IPS-15b (cell line): ENCODE data around the gene DUT.
A peak's percentile ranks its signal among the peaks of the same experiment; 100 is the strongest.

Source experiments
- H3K27me3 ChIP-seq: one replicate; pipeline ENCODE4 v1.6.1; 2013; ENCODE audit warnings: low read length; ENCODE audit not compliant: control insufficient read depth, insufficient read depth
- H3K36me3 ChIP-seq: one replicate; pipeline ENCODE4 v1.6.1; 2013; ENCODE audit warnings: low read length; ENCODE audit not compliant: control insufficient read depth, insufficient read depth
- H3K4me1 ChIP-seq: one replicate; pipeline ENCODE4 v1.6.1; 2013; ENCODE audit warnings: mild to moderate bottlenecking, low read length; ENCODE audit not compliant: control insufficient read depth, insufficient read depth
- H3K4me3 ChIP-seq: one replicate; pipeline ENCODE4 v1.5.1; 2013; ENCODE audit warnings: low read depth, low read length
- H3K9ac ChIP-seq: one replicate; pipeline ENCODE4 v1.6.1; 2013; ENCODE audit warnings: low read depth, mild to moderate bottlenecking, low read length
- H3K9me3 ChIP-seq: one replicate; pipeline ENCODE4 v1.6.1; 2013; ENCODE audit warnings: mild to moderate bottlenecking, low read length; ENCODE audit not compliant: control insufficient read depth, insufficient read depth

DUT gene

GRCh38 chr15:48331796-48332641, 790 bp downstream of the DUT start:
- H3K9ac ChIP-seq, result peak overlapping the region; percentile 89
- H3K9me3 ChIP-seq, result no peaks in the 10 kb centered on the region
- H3K27me3 ChIP-seq, result no peaks in the 10 kb centered on the region
- H3K36me3 ChIP-seq, result peaks cover 5% of the 10 kb centered on the region
- H3K4me3 ChIP-seq, result peak overlapping the region; percentile 90
- H3K4me1 ChIP-seq, result peaks cover 2% of the 10 kb centered on the region

- peaks cover 5% of the 10 kb centered on the region for H3K36me3 ChIP-seq
- H3K9me3 ChIP-seq, result no peaks in the 10 kb centered on the region
- peak overlapping the region; percentile 90 for H3K4me3 ChIP-seq
- H3K9ac ChIP-seq, result peak overlapping the region; percentile 71
- peaks cover 2% of the 10 kb centered on the region for H3K4me1 ChIP-seq
- no peaks in the 10 kb centered on the region for H3K27me3 ChIP-seq
Measured at GRCh38 chr15:48332642-48333034, 1.4 kb downstream of the DUT start.

GRCh38 chr15:48333540-48333939, 2.3 kb downstream of the DUT start:
- H3K9ac ChIP-seq, result no peak overlapping the region
- H3K27me3 ChIP-seq, result no peaks in the 10 kb centered on the region
- no peaks in the 10 kb centered on the region for H3K9me3 ChIP-seq
- H3K4me1 ChIP-seq, result peaks cover 2% of the 10 kb centered on the region
- peaks cover 5% of the 10 kb centered on the region for H3K36me3 ChIP-seq
- peak overlapping the region; percentile 90 for H3K4me3 ChIP-seq

GRCh38 chr15:48334260-48334659, 3.0 kb downstream of the DUT start:
- Histone ChIP-seq H3K27me3 (no peaks in the 10 kb centered on the region), H3K4me3 (no peak overlapping the region), H3K36me3 (peaks cover 5% of the 10 kb centered on the region), H3K9ac (no peak overlapping the region), H3K9me3 (no peaks in the 10 kb centered on the region), H3K4me1 (peaks cover 2% of the 10 kb centered on the region)

GRCh38 chr15:48336940-48337339, 5.7 kb downstream of the DUT start:
- H3K9ac ChIP-seq, result no peak overlapping the region
- no peaks in the 10 kb centered on the region for H3K9me3 ChIP-seq
- peaks cover 2% of the 10 kb centered on the region for H3K4me1 ChIP-seq
- no peak overlapping the region for H3K4me3 ChIP-seq
- H3K27me3 ChIP-seq, result no peaks in the 10 kb centered on the region
- H3K36me3 ChIP-seq, result peaks cover 8% of the 10 kb centered on the region

GRCh38 chr15:48337607-48338006, 6.4 kb downstream of the DUT start:
- Histone ChIP-seq H3K36me3 (peaks cover 8% of the 10 kb centered on the region), H3K9me3 (no peaks in the 10 kb centered on the region), H3K27me3 (no peaks in the 10 kb centered on the region), H3K4me3 (no peak overlapping the region), H3K9ac (no peak overlapping the region), H3K4me1 (peaks cover 2% of the 10 kb centered on the region)

- H3K27me3 ChIP-seq, result no peaks in the 10 kb centered on the region
- H3K4me1 ChIP-seq, result no peaks in the 10 kb centered on the region
- H3K36me3 ChIP-seq, result peaks cover 12% of the 10 kb centered on the region
- no peak overlapping the region for H3K4me3 ChIP-seq
- no peaks in the 10 kb centered on the region for H3K9me3 ChIP-seq
- no peak overlapping the region for H3K9ac ChIP-seq
Measured at GRCh38 chr15:48340111-48340510, 8.9 kb downstream of the DUT start.

GRCh38 chr15:48343865-48344264, 12.6 kb downstream of the DUT start:
- Histone ChIP-seq H3K36me3 (peaks cover 6% of the 10 kb centered on the region), H3K4me3 (no peak overlapping the region), H3K9me3 (no peaks in the 10 kb centered on the region), H3K27me3 (no peaks in the 10 kb centered on the region), H3K9ac (no peak overlapping the region), H3K4me1 (peaks cover 4% of the 10 kb centered on the region)

- Histone ChIP-seq H3K36me3 (peaks cover 6% of the 10 kb centered on the region), H3K9me3 (no peaks in the 10 kb centered on the region)
Measured at GRCh38 chr15:48345516-48345915, 14.3 kb downstream of the DUT start.

GRCh38 chr15:48352474-48353072, 21.3 kb downstream of the DUT start:
- Histone ChIP-seq H3K36me3 (no peaks in the 10 kb centered on the region), H3K9me3 (no peaks in the 10 kb centered on the region), H3K9ac (no peak overlapping the region), H3K4me3 (no peak overlapping the region), H3K4me1 (peaks cover 7% of the 10 kb centered on the region), H3K27me3 (no peaks in the 10 kb centered on the region)

More at GRCh38 chr15:48345516-48345915, 14.3 kb downstream of the DUT start:
- Histone ChIP-seq H3K27me3 (no peaks in the 10 kb centered on the region), H3K4me3 (no peak overlapping the region), H3K4me1 (peaks cover 7% of the 10 kb centered on the region), H3K9ac (no peak overlapping the region)

GRCh38 chr15:48354694-48355303, 23.6 kb downstream of the DUT start:
- H3K27me3 ChIP-seq, result no peaks in the 10 kb centered on the region
- H3K4me1 ChIP-seq, result peaks cover 4% of the 10 kb centered on the region
- no peak overlapping the region for H3K9ac ChIP-seq
- no peaks in the 10 kb centered on the region for H3K9me3 ChIP-seq
- H3K36me3 ChIP-seq, result no peaks in the 10 kb centered on the region
- H3K4me3 ChIP-seq, result no peak overlapping the region

GRCh38 chr15:48355377-48355776, 24.1 kb downstream of the DUT start:
- H3K9ac ChIP-seq, result no peak overlapping the region
- no peaks in the 10 kb centered on the region for H3K9me3 ChIP-seq
- H3K36me3 ChIP-seq, result no peaks in the 10 kb centered on the region
- H3K27me3 ChIP-seq, result no peaks in the 10 kb centered on the region
- H3K4me3 ChIP-seq, result no peak overlapping the region
- peaks cover 4% of the 10 kb centered on the region for H3K4me1 ChIP-seq
